ENCODE measurements around the gene SOS2. TPM values are rescaled to one million over a fixed set of nuclear protein-coding genes. Genes with fewer than 3 reads are reported as not detected.

SOS2 gene
- total RNA-seq, 1 experiment from 2014 or later, result 9.4 TPM

GRCh38 chr14:50228313-50228712 lies 3.1 kb downstream of the SOS2 start:
- Mint-ChIP-seq H3K9me3 (peaks cover 5 to 10% of the 10 kb centered on the region in 2 experiments), H3K36me3 (ENCODE audit: insufficient read depth in 1 of 3, low read depth in 3 of 3) (peaks cover 8% of the 10 kb centered on the region in 3 experiments), H3K4me3 (no peak overlapping the region), H3K4me1 (peaks cover 33 to 36% of the 10 kb centered on the region in 2 experiments), H3K27me3 (ENCODE audit: low read depth) (no peaks in the 10 kb centered on the region), H3K27ac (no peak overlapping the region)
- Histone ChIP-seq H3K14ac (ENCODE audit: insufficient read depth, low read length) (no peak overlapping the region), H2BK15ac (ENCODE audit: low read depth, low read length) (no peak overlapping the region), H3K4me1 (ENCODE audit: insufficient read depth, low read length) (no peaks in the 10 kb centered on the region), H4K5ac (ENCODE audit: insufficient read length, low read depth, low read length) (no peak overlapping the region), H3K27me3 (ENCODE audit: insufficient read depth, low read length) (no peaks in the 10 kb centered on the region), H3K56ac (ENCODE audit: insufficient read length, low read depth, low read length) (no peak overlapping the region), H3K9ac (ENCODE audit: extremely low read depth, insufficient read length, low read length) (no peak overlapping the region), H3K4me2 (ENCODE audit: insufficient read depth, insufficient read length, low read length) (no peak overlapping the region), H3K23ac (ENCODE audit: insufficient read length, low read depth, low read length) (no peak overlapping the region), H3K9me3 (ENCODE audit: control insufficient read depth, low read depth, low read length) (no peaks in the 10 kb centered on the region), H3K23me2 (ENCODE audit: insufficient read length, low read depth, low read length, poor library complexity, severe bottlenecking) (peaks cover 7% of the 10 kb centered on the region), H4K91ac (ENCODE audit: insufficient read length, low read depth, low read length) (no peak overlapping the region), H2AK5ac (ENCODE audit: insufficient read length, low read length) (no peak overlapping the region), H2AFZ (ENCODE audit: low read length) (no peak overlapping the region), H4K8ac (replicated peaks; ENCODE audit: insufficient read length, low read depth, low read length) (no peak overlapping the region), H4K20me1 (ENCODE audit: control insufficient read depth, insufficient read depth, insufficient read length) (no peaks in the 10 kb centered on the region), H3K79me1 (ENCODE audit: insufficient read depth, low read depth, low read length, poor library complexity, severe bottlenecking) (no peaks in the 10 kb centered on the region), H3K79me2 (ENCODE audit: insufficient read depth, low read length) (0 out of 2 replicates have a peak, but pooled peaks cover 4% of the 10 kb centered on the region), H3T11ph (ENCODE audit: low read length) (no peak overlapping the region), H2BK12ac (ENCODE audit: insufficient read length, low read depth, low read length) (no peak overlapping the region), H3K18ac (ENCODE audit: insufficient read length, low read depth, low read length) (no peak overlapping the region), H2BK5ac (ENCODE audit: insufficient read length, low read length) (no peak overlapping the region), H3K27ac (ENCODE audit: insufficient read length, low read depth, low read length) (no peak overlapping the region), H2BK120ac (ENCODE audit: low read depth, low read length, poor library complexity, severe bottlenecking) (no peak overlapping the region), H3K4ac (ENCODE audit: low read depth, low read length) (no peak overlapping the region), H2BK20ac (ENCODE audit: low read depth, low read length, poor library complexity, severe bottlenecking) (no peak overlapping the region)
- no peak for DNase-seq
- no CpG with 5 or more reads among the region's 2 CpGs for WGBS (ENCODE audit: extremely low coverage, insufficient read length, low lambda C conversion rate)
- TF ChIP-seq CTCF (conservative IDR thresholded peaks at IDR 0.05), result no peak

All from H9 (cell line).